ENCODE measurements around the gene KRT222.

KRT222 gene

GRCh38 chr17:40651939-40652338 is 13.0 kb downstream of the KRT222 start:
- no peak for DNase-seq (ENCODE audit: low read depth)

- no peak for DNase-seq (ENCODE audit: low read depth)
Measured at GRCh38 chr17:40648384-40648968, 16.5 kb downstream of the KRT222 start.

GRCh38 chr17:40647624-40648383 is 17.2 kb downstream of the KRT222 start, which contains the start of gene SMARCE1:
SMARCE1 (minus strand) TSS chr17:40647818; CDS start chr17:40645802, 2,016 bp downstream.
- peak; percentile 50 for DNase-seq (ENCODE audit: low read depth)

- no peak for DNase-seq (ENCODE audit: low read depth)
Measured at GRCh38 chr17:40646791-40647623, 18.0 kb downstream of the KRT222 start.

GRCh38 chr17:40645943-40646342 is 19.0 kb downstream of the KRT222 start:
- no peak for DNase-seq (ENCODE audit: low read depth)

- DNase-seq (ENCODE audit: low read depth), result no peak
Measured at GRCh38 chr17:40645291-40645690, 19.7 kb downstream of the KRT222 start.

- DNase-seq (ENCODE audit: low read depth), result no peak
Measured at GRCh38 chr17:40637931-40638330, 27.0 kb downstream of the KRT222 start.

GRCh38 chr17:40633871-40634270 is 31.1 kb downstream of the KRT222 start:
- no peak for DNase-seq (ENCODE audit: low read depth)

- DNase-seq (ENCODE audit: low read depth), result no peak
Measured at GRCh38 chr17:40632216-40632615, 32.8 kb downstream of the KRT222 start.

- DNase-seq (ENCODE audit: low read depth), result no peak
Measured at GRCh38 chr17:40629842-40630241, 35.1 kb downstream of the KRT222 start.

GRCh38 chr17:40625311-40625710 is 39.7 kb downstream of the KRT222 start:
- DNase-seq (ENCODE audit: low read depth), result no peak

- no peak for DNase-seq (ENCODE audit: low read depth)
Measured at GRCh38 chr17:40623419-40624210, 41.4 kb downstream of the KRT222 start.

GRCh38 chr17:40622509-40622928 is 42.5 kb downstream of the KRT222 start:
- no peak for DNase-seq (ENCODE audit: low read depth)

- DNase-seq (ENCODE audit: low read depth), result no peak
Measured at GRCh38 chr17:40621578-40621977, 43.4 kb downstream of the KRT222 start.

- no peak for DNase-seq (ENCODE audit: low read depth)
Measured at GRCh38 chr17:40621019-40621418, 44.0 kb downstream of the KRT222 start.

GRCh38 chr17:40618754-40619625 is 46.0 kb downstream of the KRT222 start:
- no peak for DNase-seq (ENCODE audit: low read depth)

GRCh38 chr17:40617678-40618240 is 47.2 kb downstream of the KRT222 start:
- DNase-seq (ENCODE audit: low read depth), result no peak

- no peak for DNase-seq (ENCODE audit: low read depth)
Measured at GRCh38 chr17:40616592-40616991, 48.4 kb downstream of the KRT222 start.

- no peak for DNase-seq (ENCODE audit: low read depth)
Measured at GRCh38 chr17:40615841-40616476, 49.0 kb downstream of the KRT222 start.
